ENCODE data around the gene SREBF1.

The SREBF1 gene

DNA sequence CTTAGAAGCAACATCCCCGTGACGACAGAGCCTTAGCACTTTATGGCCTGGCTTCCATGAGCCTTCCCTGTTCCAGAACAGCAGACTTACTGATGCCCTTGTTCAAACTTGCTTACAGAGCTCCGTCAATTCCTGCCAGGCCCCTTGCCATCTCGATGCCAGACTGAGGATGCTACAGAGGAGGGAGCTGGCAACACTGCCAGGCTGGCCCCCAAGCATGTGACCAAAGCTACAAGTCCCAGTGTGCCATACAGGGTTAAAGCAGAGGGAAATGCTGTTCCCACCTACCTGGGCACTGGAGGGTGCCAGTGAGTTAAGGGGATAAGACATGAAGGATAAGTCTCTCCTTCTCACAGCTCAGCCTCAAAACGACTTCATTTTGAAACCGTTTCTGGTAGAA lies 33.5 kb upstream of the SREBF1 start:
- no peak for TF ChIP-seq CTCF (IDR thresholded peaks at IDR 0.05; ENCODE audit: low read depth, low read length, missing control alignments)
- no peak overlapping the region for H3K4me3 ChIP-seq (replicated peaks; ENCODE audit: low read depth, low read length)
- DNase-seq (ENCODE audit: extremely low read depth, low read depth), result no peak

DNA sequence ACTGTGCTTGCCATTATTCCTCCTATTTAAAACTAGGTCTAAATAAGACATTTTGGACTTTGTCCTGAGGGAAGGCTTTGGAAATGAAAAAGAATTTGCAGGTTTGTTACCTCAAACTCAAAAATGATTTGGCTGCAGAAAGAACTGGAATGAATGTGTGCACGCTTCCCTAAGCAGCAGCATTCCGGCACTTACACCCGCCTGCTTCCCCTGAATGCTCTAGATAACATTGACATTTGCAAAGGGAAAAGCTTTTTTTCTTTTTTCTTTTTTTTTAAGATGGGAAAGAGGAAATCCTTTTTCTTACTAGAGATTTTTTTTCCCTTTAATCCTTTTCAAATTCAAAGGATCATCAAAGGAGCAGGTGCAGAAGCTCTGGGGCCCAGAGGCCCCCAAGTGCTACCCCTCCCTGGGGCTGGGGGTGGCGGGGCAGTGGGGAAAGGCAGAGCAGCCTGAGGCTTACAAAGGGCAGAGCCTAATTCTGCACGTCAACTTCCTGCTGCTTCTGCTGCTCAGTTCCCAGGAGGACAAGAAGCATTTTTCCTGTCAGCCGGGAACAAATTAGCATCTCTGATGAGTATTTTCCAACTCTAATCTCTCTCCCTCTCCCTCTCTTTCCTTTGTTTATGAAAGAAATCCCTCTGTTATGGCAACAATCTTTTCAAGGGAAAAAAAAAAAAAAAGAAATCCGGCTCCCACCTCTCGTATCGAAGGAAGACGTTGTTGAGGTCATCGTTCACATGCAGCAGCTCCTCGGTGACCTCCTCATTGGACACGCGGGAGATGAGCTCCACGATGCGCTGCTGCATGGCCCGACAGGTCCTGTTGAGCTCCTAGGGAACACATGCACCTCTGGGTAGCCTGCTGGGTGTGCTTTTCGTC lies 32.1 kb upstream of the SREBF1 start:
- no peak overlapping the region for H3K4me3 ChIP-seq (replicated peaks; ENCODE audit: low read depth, low read length)
- no peak for DNase-seq (ENCODE audit: extremely low read depth, low read depth)
- TF ChIP-seq CTCF (IDR thresholded peaks at IDR 0.05; ENCODE audit: low read depth, low read length, missing control alignments), result no peak

GRCh38 chr17:17866897-17867296 lies 30.1 kb upstream of the SREBF1 start:
- H3K4me3 ChIP-seq (replicated peaks; ENCODE audit: low read depth, low read length), result no peak overlapping the region
- no peak for DNase-seq (ENCODE audit: extremely low read depth, low read depth)
- no peak for TF ChIP-seq CTCF (IDR thresholded peaks at IDR 0.05; ENCODE audit: low read depth, low read length, missing control alignments)

DNA sequence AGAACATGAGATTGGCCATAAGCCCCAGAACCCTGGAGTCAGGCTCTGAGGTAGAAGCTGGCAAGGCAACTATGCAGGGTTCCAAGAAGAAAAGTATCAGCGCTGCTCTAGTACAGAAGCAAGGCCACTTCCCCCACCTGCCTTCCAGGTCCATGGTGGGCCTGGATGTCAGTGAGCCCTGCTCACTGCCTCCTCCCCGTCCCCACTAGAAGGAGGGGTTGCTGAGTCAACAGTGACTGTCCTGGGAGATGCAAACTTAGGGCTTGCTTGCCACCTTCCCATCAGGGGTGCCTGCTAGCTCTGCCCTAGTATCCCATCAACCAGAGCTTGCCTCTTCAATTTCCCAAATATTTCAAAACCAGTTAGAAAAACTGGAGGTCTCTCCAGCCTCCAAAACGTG lies 29.6 kb upstream of the SREBF1 start:
- DNase-seq (ENCODE audit: extremely low read depth, low read depth), result no peak
- no peak for TF ChIP-seq CTCF (IDR thresholded peaks at IDR 0.05; ENCODE audit: low read depth, low read length, missing control alignments)

DNA sequence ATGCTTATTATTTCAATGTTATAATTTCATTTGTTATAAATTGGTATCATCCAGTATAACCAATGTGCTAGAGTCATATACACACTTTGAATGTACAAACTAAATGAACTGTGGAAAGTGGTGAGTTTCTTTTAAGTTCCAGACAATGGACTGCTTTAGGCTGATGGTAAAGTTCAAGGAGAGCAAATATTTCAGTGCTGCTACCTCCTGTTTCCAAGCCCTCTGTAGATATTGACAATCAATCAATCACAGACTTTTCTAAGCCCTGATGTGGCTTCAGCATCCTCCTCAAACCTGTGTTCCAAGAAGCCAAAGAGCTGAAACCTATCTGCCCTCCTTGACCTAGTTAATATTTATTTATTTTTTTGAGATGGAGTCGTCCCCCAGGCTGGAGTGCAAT lies 28.2 kb upstream of the SREBF1 start:
- no peak overlapping the region for H3K4me3 ChIP-seq (replicated peaks; ENCODE audit: low read depth, low read length)

More for the DNA sequence above, 29.6 kb upstream of the SREBF1 start:
- no peak overlapping the region for H3K4me3 ChIP-seq (replicated peaks; ENCODE audit: low read depth, low read length)

GRCh38 chr17:17860766-17861107 lies 24.0 kb upstream of the SREBF1 start:
- no peak overlapping the region for H3K4me3 ChIP-seq (replicated peaks; ENCODE audit: low read depth, low read length)
- no peak for DNase-seq (ENCODE audit: extremely low read depth, low read depth)
- TF ChIP-seq CTCF (IDR thresholded peaks at IDR 0.05; ENCODE audit: low read depth, low read length, missing control alignments), result no peak

More for the DNA sequence above, 28.2 kb upstream of the SREBF1 start:
- TF ChIP-seq CTCF (IDR thresholded peaks at IDR 0.05; ENCODE audit: low read depth, low read length, missing control alignments), result no peak
- no peak for DNase-seq (ENCODE audit: extremely low read depth, low read depth)

Data from HFF-Myc (cell line).